ENCODE data around the gene TTLL13.

TTLL13 gene

GRCh38 chr15:90214553-90215196, 34.7 kb upstream of the TTLL13 start:
- peaks cover 9% of the 10 kb centered on the region for H3K36me3 ChIP-seq (ENCODE audit: insufficient read depth, low read length)
- H3K4me2 ChIP-seq (ENCODE audit: low read length): peak overlapping the region; percentile 4; the same call in 1 of the 2 replicates
- H3F3A ChIP-seq (ENCODE audit: insufficient read depth, low read length): no peaks in the 10 kb centered on the region

GRCh38 chr15:90217671-90218394, 31.5 kb upstream of the TTLL13 start:
- no peak overlapping the region; the same call in 1 of the 2 replicates for H3K9ac ChIP-seq (ENCODE audit: low read length)
- H3K27ac ChIP-seq (ENCODE audit: low read depth, low read length, poor library complexity, severe bottlenecking): peak overlapping the region; percentile 68
- H3F3A ChIP-seq (ENCODE audit: insufficient read depth, low read length): no peaks in the 10 kb centered on the region
- no peaks in the 10 kb centered on the region for H3K9me2 ChIP-seq (ENCODE audit: low read depth, low read length)
- TF ChIP-seq CTCF (IDR thresholded peaks at IDR 0.05; ENCODE audit: low read length) (no peak), EZH2 (IDR thresholded peaks at IDR 0.05; ENCODE audit: borderline replicate concordance, low read length) (no peak)
- no peaks in the 10 kb centered on the region for H3K9me3 ChIP-seq (ENCODE audit: low read length)
- H2AFZ ChIP-seq (ENCODE audit: low read length): no peak overlapping the region
- H3K79me2 ChIP-seq (ENCODE audit: insufficient read depth, low read length): no peaks in the 10 kb centered on the region
- peaks cover 54% of the 10 kb centered on the region for H3K4me1 ChIP-seq (ENCODE audit: insufficient read depth, low read length, severe bottlenecking)
- no peak overlapping the region for H3K4me2 ChIP-seq (ENCODE audit: low read length)
- peaks cover 20% of the 10 kb centered on the region for H3K36me3 ChIP-seq (ENCODE audit: insufficient read depth, low read length)
- H4K20me1 ChIP-seq (ENCODE audit: insufficient read depth, low read length): no peaks in the 10 kb centered on the region
- no peak overlapping the region for H3K4me3 ChIP-seq (ENCODE audit: low read depth, low read length, poor library complexity, severe bottlenecking)
- no peaks in the 10 kb centered on the region for H3K27me3 ChIP-seq (ENCODE audit: insufficient read depth, low read length)

More at GRCh38 chr15:90214553-90215196, 34.7 kb upstream of the TTLL13 start:
- H3K9me2 ChIP-seq (ENCODE audit: low read depth, low read length): no peaks in the 10 kb centered on the region
- TF ChIP-seq EZH2 (IDR thresholded peaks at IDR 0.05; ENCODE audit: borderline replicate concordance, low read length) (no peak), CTCF (IDR thresholded peaks at IDR 0.05; ENCODE audit: low read length) (peak; percentile 20; the same call in 1 of the 2 replicates)
- no peak overlapping the region for H3K4me3 ChIP-seq (ENCODE audit: low read depth, low read length, poor library complexity, severe bottlenecking)
- no peaks in the 10 kb centered on the region for H3K9me3 ChIP-seq (ENCODE audit: low read length)
- H4K20me1 ChIP-seq (ENCODE audit: insufficient read depth, low read length): no peaks in the 10 kb centered on the region
- H3K27me3 ChIP-seq (ENCODE audit: insufficient read depth, low read length): no peaks in the 10 kb centered on the region
- H3K9ac ChIP-seq (ENCODE audit: low read length): peak overlapping the region; percentile 0; the same call in 1 of the 2 replicates
- no peak overlapping the region for H2AFZ ChIP-seq (ENCODE audit: low read length)
- peaks cover 80% of the 10 kb centered on the region for H3K4me1 ChIP-seq (ENCODE audit: insufficient read depth, low read length, severe bottlenecking)
- no peaks in the 10 kb centered on the region for H3K79me2 ChIP-seq (ENCODE audit: insufficient read depth, low read length)
- H3K27ac ChIP-seq (ENCODE audit: low read depth, low read length, poor library complexity, severe bottlenecking): peak overlapping the region; percentile 88

GRCh38 chr15:90219421-90220141, 29.8 kb upstream of the TTLL13 start:
- Histone ChIP-seq H3K4me1 (ENCODE audit: insufficient read depth, low read length, severe bottlenecking) (peaks cover 36% of the 10 kb centered on the region), H3K4me2 (ENCODE audit: low read length) (no peak overlapping the region), H3K9me3 (ENCODE audit: low read length) (no peaks in the 10 kb centered on the region), H4K20me1 (ENCODE audit: insufficient read depth, low read length) (no peaks in the 10 kb centered on the region), H3K9ac (ENCODE audit: low read length) (no peak overlapping the region), H3K36me3 (ENCODE audit: insufficient read depth, low read length) (peaks cover 37% of the 10 kb centered on the region), H3F3A (ENCODE audit: insufficient read depth, low read length) (no peaks in the 10 kb centered on the region), H3K79me2 (ENCODE audit: insufficient read depth, low read length) (no peaks in the 10 kb centered on the region), H2AFZ (ENCODE audit: low read length) (no peak overlapping the region), H3K9me2 (ENCODE audit: low read depth, low read length) (no peaks in the 10 kb centered on the region), H3K27ac (ENCODE audit: low read depth, low read length, poor library complexity, severe bottlenecking) (no peak overlapping the region), H3K27me3 (ENCODE audit: insufficient read depth, low read length) (no peaks in the 10 kb centered on the region), H3K4me3 (ENCODE audit: low read depth, low read length, poor library complexity, severe bottlenecking) (no peak overlapping the region)
- peak; percentile 93 for TF ChIP-seq CTCF (IDR thresholded peaks at IDR 0.05; ENCODE audit: low read length)
- TF ChIP-seq EZH2 (IDR thresholded peaks at IDR 0.05; ENCODE audit: borderline replicate concordance, low read length): no peak
